Activated B cell treated with CpG ODN at 0.5 μM for 24 hours (primary cell): Measurements from ENCODE around the gene C1orf52. TPM values are rescaled to one million over a fixed set of nuclear protein-coding genes. Genes with fewer than 3 reads are reported as not detected.

Source experiments
- ATAC-seq: fragments of 200-7000 bp; cut with Tn5 transposase; one replicate; pipeline ENCODE4 v1.10.0; 2021; ENCODE audit warnings: low read depth, mild to moderate bottlenecking, moderate library complexity
- CTCF ChIA-PET: fragments of 350-600 bp; sonication (Branson Sonifier 250); formaldehyde crosslinking; loops from one replicate; lab custom pipeline; 2021; ENCODE audit warnings: antibody characterized with exemption; lab: Charles Lee
- POLR2A ChIA-PET: fragments of 350-600 bp; sonication (Branson Sonifier 250); formaldehyde crosslinking; loops from one replicate; lab custom pipeline; 2021; ENCODE audit warnings: antibody characterized with exemption; lab: Charles Lee
- DNase-seq: peaks from one replicate; pipeline ENCODE4 v3.0.0; 2022
- H3K27ac Mint-ChIP-seq: one replicate; pipeline ENCODE4 v1.8.0; 2020; ENCODE audit warnings: mixed read lengths
- H3K27me3 Mint-ChIP-seq: one replicate; pipeline ENCODE4 v1.8.0; 2021; ENCODE audit warnings: mixed read lengths
- H3K36me3 Mint-ChIP-seq: one replicate; pipeline ENCODE4 v1.8.0; 2021; ENCODE audit warnings: low read depth, mixed read lengths
- H3K4me1 Mint-ChIP-seq: one replicate; pipeline ENCODE4 v1.8.0; 2021; ENCODE audit warnings: mixed read lengths
- H3K4me3 Mint-ChIP-seq: one replicate; pipeline ENCODE4 v1.8.0; 2020; ENCODE audit warnings: mild to moderate bottlenecking, mixed read lengths
- H3K9me3 Mint-ChIP-seq: one replicate; pipeline ENCODE4 v1.8.0; 2020; ENCODE audit warnings: mixed read lengths
- CTCF ChIP-seq: fragments of 200-600 bp; IDR thresholded peaks from one replicate; pipeline ENCODE4 v1.8.0; 2022; ENCODE audit warnings: antibody characterized with exemption, mild to moderate bottlenecking
- intact Hi-C: fragments of 100-400 bp; cut with micrococcal nuclease; formaldehyde crosslinking; loops from one replicate; pipeline ENCODE4 v1.15.1; 2024
- total RNA-seq: library from RNA; stranded (reverse); gene quantifications from 2 replicates; pipeline ENCODE4 v1.2.3, GENCODE V29; 2022

The C1orf52 gene
- total RNA-seq, 1 donor from 2014 or later = 31.4 TPM

GRCh38 chr1:85284202-85284601 is 24.7 kb upstream of the C1orf52 start:
- no peaks in the 10 kb centered on the region for H3K9me3 Mint-ChIP-seq
- H3K36me3 Mint-ChIP-seq = peaks cover 15% of the 10 kb centered on the region
- ATAC-seq = no peak
- H3K4me3 Mint-ChIP-seq = no peak overlapping the region
- intact Hi-C loops = no loop called here
- ChIA-PET POLR2A (interaction anchor here (0.6 to 2.3 kb wide), 2 partner anchors 8 to 12 kb away, joined by 5 to 11 read pairs; partner anchors contain the start of gene BCL10), CTCF (no interaction called here)
- no peak for TF ChIP-seq CTCF
- DNase-seq = no peak
- peaks cover 6% of the 10 kb centered on the region for H3K4me1 Mint-ChIP-seq
- no peaks in the 10 kb centered on the region for H3K27me3 Mint-ChIP-seq
- H3K27ac Mint-ChIP-seq = no peak overlapping the region

DNA sequence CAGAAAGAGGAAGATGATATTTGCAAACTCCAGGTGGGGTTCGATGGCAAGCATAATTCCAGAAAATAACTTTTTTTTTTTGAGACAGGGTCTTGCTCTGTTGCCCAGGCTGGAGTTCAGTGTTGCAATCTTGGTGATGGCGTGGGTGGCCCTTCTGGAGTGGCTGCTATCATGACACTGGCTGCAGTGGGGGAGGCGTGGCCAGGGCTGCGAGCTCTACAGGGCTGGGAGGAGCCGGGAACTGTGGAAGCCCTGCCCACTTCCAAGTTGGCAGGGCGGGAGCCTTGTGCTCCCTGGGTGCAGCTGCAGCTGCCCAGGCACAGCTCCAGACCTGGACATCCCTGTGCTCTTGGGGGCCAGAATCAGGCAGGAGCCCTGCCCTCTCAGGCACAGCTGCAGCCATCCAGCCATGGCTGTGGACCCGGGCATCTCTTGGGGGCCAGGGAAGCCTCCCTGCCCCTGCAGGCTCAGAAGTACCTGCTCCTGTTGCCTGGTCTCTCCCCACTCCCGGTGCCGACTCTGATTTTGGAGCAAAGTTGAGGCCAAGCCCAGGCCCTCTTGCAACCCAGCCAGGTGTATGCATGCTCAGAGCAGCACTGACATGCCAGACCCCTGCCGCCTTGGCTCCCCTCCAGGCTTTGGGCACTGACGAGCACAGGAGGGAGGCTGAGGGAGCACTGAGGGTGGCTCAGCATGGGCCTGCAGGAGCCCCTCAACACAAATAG is 24.2 kb upstream of the C1orf52 start:
- H3K9me3 Mint-ChIP-seq = no peaks in the 10 kb centered on the region
- CTCF ChIA-PET = no interaction called here
- peaks cover 11% of the 10 kb centered on the region for H3K4me1 Mint-ChIP-seq
- POLR2A ChIA-PET = interaction anchor here (2.3 kb wide), 1 partner anchor 7 kb away, joined by 11 read pairs; the partner anchor contains the start of gene BCL10
- DNase-seq (no peak), ATAC-seq (no peak)
- H3K27ac Mint-ChIP-seq = no peak overlapping the region
- H3K36me3 Mint-ChIP-seq = peaks cover 15% of the 10 kb centered on the region
- H3K4me3 Mint-ChIP-seq = no peak overlapping the region
- no peak for TF ChIP-seq CTCF
- intact Hi-C loops = no loop called here
- no peaks in the 10 kb centered on the region for H3K27me3 Mint-ChIP-seq

- H3K4me3 Mint-ChIP-seq = no peak overlapping the region
- H3K9me3 Mint-ChIP-seq = no peaks in the 10 kb centered on the region
- H3K27me3 Mint-ChIP-seq = no peaks in the 10 kb centered on the region
- intact Hi-C loops = no loop called here
- H3K27ac Mint-ChIP-seq = no peak overlapping the region
- DNase-seq (no peak), ATAC-seq (no peak)
- ChIA-PET POLR2A (no interaction called here), CTCF (no interaction called here)
- peaks cover 13% of the 10 kb centered on the region for H3K4me1 Mint-ChIP-seq
- H3K36me3 Mint-ChIP-seq = peaks cover 15% of the 10 kb centered on the region
- TF ChIP-seq CTCF = no peak
Measured at GRCh38 chr1:85282424-85282823, 23.0 kb upstream of the C1orf52 start.

GRCh38 chr1:85280636-85281035 is 21.2 kb upstream of the C1orf52 start:
- intact Hi-C loops = no loop called here
- no peak overlapping the region for H3K27ac Mint-ChIP-seq

More at GRCh38 chr1:85280636-85281035, 21.2 kb upstream of the C1orf52 start:
- Mint-ChIP-seq H3K4me3 (no peak overlapping the region), H3K36me3 (peaks cover 13% of the 10 kb centered on the region), H3K27me3 (no peaks in the 10 kb centered on the region), H3K9me3 (no peaks in the 10 kb centered on the region), H3K4me1 (peaks cover 22% of the 10 kb centered on the region)
- CTCF ChIA-PET = no interaction called here
- ATAC-seq = no peak
- DNase-seq = no peak
- no peak for TF ChIP-seq CTCF
- POLR2A ChIA-PET = no interaction called here
